GM23338 (cell line): ENCODE data around the gene DCDC2. TPM values are rescaled to one million over a fixed set of nuclear protein-coding genes. Genes with fewer than 3 reads are reported as not detected.

Source experiments
- ATAC-seq: fragments of 200-7000 bp; cut with Tn5 transposase; 3 replicates; pipeline ENCODE4 v1.9.1; 2020
- DNase-seq: peaks from one replicate; pipeline ENCODE4 v3.0.0-alpha.2; 2015; ENCODE audit warnings: low spot score
- H2AFZ ChIP-seq: fragments of 200-600 bp; sonication (generic); 2 replicates; pipeline ENCODE4 v1.8.0; 2016; ENCODE audit warnings: antibody characterized with exemption, mild to moderate bottlenecking, moderate library complexity
- H3F3A ChIP-seq: fragments of 200-600 bp; sonication (generic); replicated peaks from 2 replicates; pipeline ENCODE4 v1.8.0; 2017; ENCODE audit warnings: antibody characterized with exemption, mixed run types, low read depth
- H3K27ac ChIP-seq: fragments of 200-600 bp; sonication (generic); 2 replicates; pipeline ENCODE4 v1.6.1; 2016; ENCODE audit warnings: low read depth
- H3K27me3 ChIP-seq: fragments of 200-600 bp; sonication (generic); 2 replicates; pipeline ENCODE4 v1.8.0; 2016; ENCODE audit warnings: mild to moderate bottlenecking, mixed run types, moderate library complexity; ENCODE audit not compliant: insufficient read depth
- H3K36me3 ChIP-seq: fragments of 200-600 bp; sonication (generic); 2 replicates; pipeline ENCODE4 v1.8.0; 2016; ENCODE audit warnings: mild to moderate bottlenecking; ENCODE audit not compliant: insufficient read depth
- H3K4me1 ChIP-seq: fragments of 200-600 bp; sonication (generic); 2 replicates; pipeline ENCODE4 v1.8.0; 2016; ENCODE audit warnings: mild to moderate bottlenecking, moderate library complexity; ENCODE audit not compliant: insufficient read depth
- H3K4me2 ChIP-seq: fragments of 200-600 bp; sonication (generic); 2 replicates; pipeline ENCODE4 v1.7.1; 2017; ENCODE audit warnings: mixed run types
- H3K4me3 ChIP-seq: fragments of 200-600 bp; sonication (generic); 2 replicates; pipeline ENCODE4 v1.6.1; 2016; ENCODE audit warnings: mixed run types
- H3K79me2 ChIP-seq: fragments of 200-600 bp; sonication (generic); replicated peaks from 2 replicates; pipeline ENCODE4 v1.8.0; 2017; ENCODE audit warnings: mild to moderate bottlenecking; ENCODE audit not compliant: insufficient read depth
- H3K9me2 ChIP-seq: fragments of 200-600 bp; sonication (generic); 2 replicates; pipeline ENCODE4 v1.8.0; 2017; ENCODE audit not compliant: insufficient read depth
- H4K20me1 ChIP-seq: fragments of 200-600 bp; sonication (generic); replicated peaks from 2 replicates; pipeline ENCODE4 v1.8.0; 2017; ENCODE audit warnings: mild to moderate bottlenecking; ENCODE audit not compliant: insufficient read depth
- H3K27ac Mint-ChIP-seq: 2 replicates; pipeline ENCODE4 v1.8.0; 2020; ENCODE audit warnings: inconsistent platforms, mild to moderate bottlenecking, moderate library complexity, mixed read lengths
- H3K27me3 Mint-ChIP-seq: 3 replicates; pipeline ENCODE4 v1.8.0; 2022; ENCODE audit warnings: low read depth, mild to moderate bottlenecking, moderate library complexity, mixed read lengths, inconsistent platforms; ENCODE audit not compliant: insufficient read depth, poor library complexity
- H3K36me3 Mint-ChIP-seq: 3 replicates; pipeline ENCODE4 v1.8.0; 2021; ENCODE audit warnings: low read depth, mild to moderate bottlenecking, inconsistent platforms, moderate library complexity, mixed read lengths
- H3K4me1 Mint-ChIP-seq: 3 replicates; pipeline ENCODE4 v1.8.0; 2020; ENCODE audit warnings: mild to moderate bottlenecking, inconsistent platforms, mixed read lengths
- H3K4me3 Mint-ChIP-seq: 3 replicates; pipeline ENCODE4 v1.8.0; 2021; ENCODE audit warnings: moderate library complexity, mild to moderate bottlenecking, inconsistent platforms, mixed read lengths
- H3K9me3 Mint-ChIP-seq: 3 replicates; pipeline ENCODE4 v1.8.0; 2020; ENCODE audit warnings: moderate library complexity, mild to moderate bottlenecking, inconsistent platforms, mixed read lengths
- CREB1 ChIP-seq: fragments of 250-450 bp; sonication (Bioruptor Pico); IDR thresholded peaks from 2 replicates; pipeline ENCODE4 v1.5.0; 2020; ENCODE audit warnings: low read depth, mild to moderate bottlenecking, moderate library complexity
- EZH2phosphoT487 ChIP-seq: fragments of 200-600 bp; sonication (generic); IDR thresholded peaks from one replicate; pipeline ENCODE4 v1.8.1; 2018; ENCODE audit warnings: antibody characterized with exemption; ENCODE audit not compliant: unreplicated experiment
- JUNB ChIP-seq: IDR thresholded peaks from one replicate; pipeline ENCODE4 v1.6.1; 2016; ENCODE audit warnings: antibody characterized with exemption; ENCODE audit not compliant: unreplicated experiment
- NANOG ChIP-seq: IDR thresholded peaks from 2 replicates; pipeline ENCODE4 v1.6.1; 2016; ENCODE audit warnings: antibody characterized with exemption, borderline replicate concordance
- POLR2AphosphoS5 ChIP-seq: IDR thresholded peaks from 2 replicates; pipeline ENCODE4 v1.6.1; 2016; ENCODE audit warnings: antibody characterized with exemption, low read depth
- STAT1 ChIP-seq: IDR thresholded peaks from one replicate; pipeline ENCODE4 v1.6.1; 2016; ENCODE audit warnings: antibody characterized with exemption; ENCODE audit not compliant: unreplicated experiment
- polyA plus RNA-seq: library from polyadenylated mRNA; unstranded; fragments of >200 nt; fragmentation: Nextera tagmentation; extraction: Ambion mirVana; gene quantifications from 2 replicates; pipeline ENCODE4 v1.2.1, GENCODE V29; 2016
- total RNA-seq: library from RNA; depleted of rRNA; stranded (reverse); fragments of >200 nt; shearing (Covaris generic); gene quantifications from 2 replicates; pipeline ENCODE4 v1.2.3, GENCODE V29; 2014
- TF ChIP-seq, protein P1 (sequence below), 2 experiments: fragments of 200-600 bp in 1 of 2; sonication (generic) in 1 of 2; conservative IDR thresholded peaks; 2 replicates each; pipeline versions ENCODE4 v1.5.1 to v1.6.1; 2016 to 2017; ENCODE audit warnings: antibody characterized with exemption in 2 of 2, low read depth in 2 of 2, mild to moderate bottlenecking in 2 of 2, moderate library complexity in 1 of 2
- TF ChIP-seq, protein P2 (sequence below): fragments of 250-450 bp; sonication (Bioruptor Pico); IDR thresholded peaks from 2 replicates; pipeline ENCODE4 v1.5.0; 2020; ENCODE audit warnings: mild to moderate bottlenecking, moderate library complexity
- TF ChIP-seq, protein P3 (sequence below): IDR thresholded peaks from one replicate; pipeline ENCODE4 v1.6.1; 2018; ENCODE audit warnings: antibody characterized with exemption; ENCODE audit not compliant: unreplicated experiment
- TF ChIP-seq, protein P4 (sequence below): IDR thresholded peaks from 2 replicates; pipeline ENCODE4 v1.6.1; 2016; ENCODE audit warnings: antibody characterized with exemption

DCDC2 gene
- total and polyA plus RNA-seq, 2 experiments from 2014 or later = 0.59 to 0.79 TPM

DNA sequence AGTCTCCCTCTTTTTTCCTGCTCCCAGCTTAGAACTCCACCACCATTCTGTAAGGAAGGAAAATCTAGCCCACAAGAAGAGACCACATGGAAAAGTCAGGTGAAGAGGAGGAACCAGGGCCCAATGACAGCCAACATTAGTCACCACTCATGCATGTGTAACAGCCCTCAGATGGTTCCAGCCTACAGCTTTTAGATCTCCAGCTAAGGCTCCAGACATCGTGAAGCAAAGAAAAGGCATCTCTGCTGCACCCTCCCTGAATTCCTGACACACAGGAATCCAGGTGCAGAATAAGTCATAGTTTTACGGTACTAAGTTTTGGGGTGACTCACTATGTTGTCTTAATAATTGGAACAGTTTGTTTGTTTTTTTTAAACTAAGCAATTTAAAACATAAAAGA is 25.5 kb downstream of the DCDC2 start (continued):
- TF ChIP-seq, protein P1, sequence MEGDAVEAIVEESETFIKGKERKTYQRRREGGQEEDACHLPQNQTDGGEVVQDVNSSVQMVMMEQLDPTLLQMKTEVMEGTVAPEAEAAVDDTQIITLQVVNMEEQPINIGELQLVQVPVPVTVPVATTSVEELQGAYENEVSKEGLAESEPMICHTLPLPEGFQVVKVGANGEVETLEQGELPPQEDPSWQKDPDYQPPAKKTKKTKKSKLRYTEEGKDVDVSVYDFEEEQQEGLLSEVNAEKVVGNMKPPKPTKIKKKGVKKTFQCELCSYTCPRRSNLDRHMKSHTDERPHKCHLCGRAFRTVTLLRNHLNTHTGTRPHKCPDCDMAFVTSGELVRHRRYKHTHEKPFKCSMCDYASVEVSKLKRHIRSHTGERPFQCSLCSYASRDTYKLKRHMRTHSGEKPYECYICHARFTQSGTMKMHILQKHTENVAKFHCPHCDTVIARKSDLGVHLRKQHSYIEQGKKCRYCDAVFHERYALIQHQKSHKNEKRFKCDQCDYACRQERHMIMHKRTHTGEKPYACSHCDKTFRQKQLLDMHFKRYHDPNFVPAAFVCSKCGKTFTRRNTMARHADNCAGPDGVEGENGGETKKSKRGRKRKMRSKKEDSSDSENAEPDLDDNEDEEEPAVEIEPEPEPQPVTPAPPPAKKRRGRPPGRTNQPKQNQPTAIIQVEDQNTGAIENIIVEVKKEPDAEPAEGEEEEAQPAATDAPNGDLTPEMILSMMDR (conservative IDR thresholded peaks at IDR 0.05; ENCODE audit: low read depth in 2 of 2) = no peak

DNA sequence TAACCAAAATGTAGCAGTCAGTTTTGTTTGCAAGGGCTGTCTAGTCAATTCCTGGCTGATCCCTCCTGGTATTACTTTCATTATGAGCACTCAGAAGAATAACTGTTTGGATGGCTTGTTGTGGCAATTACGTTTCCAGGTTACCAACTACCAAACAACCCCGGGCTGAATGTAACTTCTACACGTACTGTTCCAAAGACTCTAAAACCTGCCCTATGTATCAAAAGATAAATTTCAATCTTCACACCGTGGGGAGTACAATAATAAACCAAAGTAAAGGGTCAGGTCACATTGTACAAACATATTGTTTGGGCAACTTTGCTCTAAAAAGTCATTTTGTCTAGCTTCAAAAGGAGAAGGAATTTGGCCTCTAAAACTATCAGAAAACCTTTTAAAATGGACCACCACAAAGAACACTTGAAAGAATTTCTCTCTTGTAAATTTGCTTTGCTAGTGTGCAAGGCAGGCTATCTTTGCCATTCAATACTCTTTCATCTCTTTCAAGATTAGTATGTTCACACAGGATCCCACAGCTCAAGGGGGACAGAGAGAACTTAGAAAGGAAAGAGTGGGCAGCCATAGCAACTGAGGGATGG is 27.6 kb downstream of the DCDC2 start:
- Mint-ChIP-seq H3K4me3 (no peak overlapping the region), H3K4me1 (no peaks in the 10 kb centered on the region), H3K9me3 (no peaks in the 10 kb centered on the region), H3K27ac (no peak overlapping the region), H3K27me3 (no peaks in the 10 kb centered on the region), H3K36me3 (no peaks in the 10 kb centered on the region)
- Histone ChIP-seq H4K20me1 (no peaks in the 10 kb centered on the region), H3K27ac (no peak overlapping the region), H3K4me3 (no peak overlapping the region), H3K9me2 (no peaks in the 10 kb centered on the region), H3K4me1 (no peaks in the 10 kb centered on the region), H3F3A (no peaks in the 10 kb centered on the region), H2AFZ (no peak overlapping the region), H3K27me3 (no peaks in the 10 kb centered on the region), H3K4me2 (no peak overlapping the region), H3K36me3 (no peaks in the 10 kb centered on the region), H3K79me2 (no peaks in the 10 kb centered on the region)
- DNase-seq (no peak), ATAC-seq (no peak)
- no peak for TF ChIP-seq NANOG
- no peak for TF ChIP-seq POLR2AphosphoS5
- TF ChIP-seq STAT1 = no peak
- TF ChIP-seq CREB1 (CRISPR knock-in tag) = no peak
- TF ChIP-seq EZH2phosphoT487 = no peak
- TF ChIP-seq, protein P2, sequence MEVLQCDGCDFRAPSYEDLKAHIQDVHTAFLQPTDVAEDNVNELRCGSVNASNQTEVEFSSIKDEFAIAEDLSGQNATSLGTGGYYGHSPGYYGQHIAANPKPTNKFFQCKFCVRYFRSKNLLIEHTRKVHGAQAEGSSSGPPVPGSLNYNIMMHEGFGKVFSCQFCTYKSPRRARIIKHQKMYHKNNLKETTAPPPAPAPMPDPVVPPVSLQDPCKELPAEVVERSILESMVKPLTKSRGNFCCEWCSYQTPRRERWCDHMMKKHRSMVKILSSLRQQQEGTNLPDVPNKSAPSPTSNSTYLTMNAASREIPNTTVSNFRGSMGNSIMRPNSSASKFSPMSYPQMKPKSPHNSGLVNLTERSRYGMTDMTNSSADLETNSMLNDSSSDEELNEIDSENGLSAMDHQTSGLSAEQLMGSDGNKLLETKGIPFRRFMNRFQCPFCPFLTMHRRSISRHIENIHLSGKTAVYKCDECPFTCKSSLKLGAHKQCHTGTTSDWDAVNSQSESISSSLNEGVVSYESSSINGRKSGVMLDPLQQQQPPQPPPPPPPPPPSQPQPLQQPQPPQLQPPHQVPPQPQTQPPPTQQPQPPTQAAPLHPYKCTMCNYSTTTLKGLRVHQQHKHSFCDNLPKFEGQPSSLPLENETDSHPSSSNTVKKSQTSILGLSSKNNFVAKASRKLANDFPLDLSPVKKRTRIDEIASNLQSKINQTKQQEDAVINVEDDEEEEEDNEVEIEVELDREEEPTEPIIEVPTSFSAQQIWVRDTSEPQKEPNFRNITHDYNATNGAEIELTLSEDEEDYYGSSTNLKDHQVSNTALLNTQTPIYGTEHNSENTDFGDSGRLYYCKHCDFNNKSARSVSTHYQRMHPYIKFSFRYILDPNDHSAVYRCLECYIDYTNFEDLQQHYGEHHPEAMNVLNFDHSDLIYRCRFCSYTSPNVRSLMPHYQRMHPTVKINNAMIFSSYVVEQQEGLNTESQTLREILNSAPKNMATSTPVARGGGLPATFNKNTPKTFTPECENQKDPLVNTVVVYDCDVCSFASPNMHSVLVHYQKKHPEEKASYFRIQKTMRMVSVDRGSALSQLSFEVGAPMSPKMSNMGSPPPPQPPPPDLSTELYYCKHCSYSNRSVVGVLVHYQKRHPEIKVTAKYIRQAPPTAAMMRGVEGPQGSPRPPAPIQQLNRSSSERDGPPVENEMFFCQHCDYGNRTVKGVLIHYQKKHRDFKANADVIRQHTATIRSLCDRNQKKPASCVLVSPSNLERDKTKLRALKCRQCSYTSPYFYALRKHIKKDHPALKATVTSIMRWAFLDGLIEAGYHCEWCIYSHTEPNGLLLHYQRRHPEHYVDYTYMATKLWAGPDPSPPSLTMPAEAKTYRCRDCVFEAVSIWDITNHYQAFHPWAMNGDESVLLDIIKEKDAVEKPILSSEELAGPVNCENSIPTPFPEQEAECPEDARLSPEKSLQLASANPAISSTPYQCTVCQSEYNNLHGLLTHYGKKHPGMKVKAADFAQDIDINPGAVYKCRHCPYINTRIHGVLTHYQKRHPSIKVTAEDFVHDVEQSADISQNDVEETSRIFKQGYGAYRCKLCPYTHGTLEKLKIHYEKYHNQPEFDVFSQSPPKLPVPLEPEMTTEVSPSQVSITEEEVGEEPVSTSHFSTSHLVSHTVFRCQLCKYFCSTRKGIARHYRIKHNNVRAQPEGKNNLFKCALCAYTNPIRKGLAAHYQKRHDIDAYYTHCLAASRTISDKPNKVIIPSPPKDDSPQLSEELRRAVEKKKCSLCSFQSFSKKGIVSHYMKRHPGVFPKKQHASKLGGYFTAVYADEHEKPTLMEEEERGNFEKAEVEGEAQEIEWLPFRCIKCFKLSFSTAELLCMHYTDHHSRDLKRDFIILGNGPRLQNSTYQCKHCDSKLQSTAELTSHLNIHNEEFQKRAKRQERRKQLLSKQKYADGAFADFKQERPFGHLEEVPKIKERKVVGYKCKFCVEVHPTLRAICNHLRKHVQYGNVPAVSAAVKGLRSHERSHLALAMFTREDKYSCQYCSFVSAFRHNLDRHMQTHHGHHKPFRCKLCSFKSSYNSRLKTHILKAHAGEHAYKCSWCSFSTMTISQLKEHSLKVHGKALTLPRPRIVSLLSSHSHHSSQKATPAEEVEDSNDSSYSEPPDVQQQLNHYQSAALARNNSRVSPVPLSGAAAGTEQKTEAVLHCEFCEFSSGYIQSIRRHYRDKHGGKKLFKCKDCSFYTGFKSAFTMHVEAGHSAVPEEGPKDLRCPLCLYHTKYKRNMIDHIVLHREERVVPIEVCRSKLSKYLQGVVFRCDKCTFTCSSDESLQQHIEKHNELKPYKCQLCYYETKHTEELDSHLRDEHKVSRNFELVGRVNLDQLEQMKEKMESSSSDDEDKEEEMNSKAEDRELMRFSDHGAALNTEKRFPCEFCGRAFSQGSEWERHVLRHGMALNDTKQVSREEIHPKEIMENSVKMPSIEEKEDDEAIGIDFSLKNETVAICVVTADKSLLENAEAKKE = no peak
- TF ChIP-seq, protein P1 (conservative IDR thresholded peaks at IDR 0.05; ENCODE audit: low read depth in 2 of 2) = no peak
- TF ChIP-seq, protein P3, sequence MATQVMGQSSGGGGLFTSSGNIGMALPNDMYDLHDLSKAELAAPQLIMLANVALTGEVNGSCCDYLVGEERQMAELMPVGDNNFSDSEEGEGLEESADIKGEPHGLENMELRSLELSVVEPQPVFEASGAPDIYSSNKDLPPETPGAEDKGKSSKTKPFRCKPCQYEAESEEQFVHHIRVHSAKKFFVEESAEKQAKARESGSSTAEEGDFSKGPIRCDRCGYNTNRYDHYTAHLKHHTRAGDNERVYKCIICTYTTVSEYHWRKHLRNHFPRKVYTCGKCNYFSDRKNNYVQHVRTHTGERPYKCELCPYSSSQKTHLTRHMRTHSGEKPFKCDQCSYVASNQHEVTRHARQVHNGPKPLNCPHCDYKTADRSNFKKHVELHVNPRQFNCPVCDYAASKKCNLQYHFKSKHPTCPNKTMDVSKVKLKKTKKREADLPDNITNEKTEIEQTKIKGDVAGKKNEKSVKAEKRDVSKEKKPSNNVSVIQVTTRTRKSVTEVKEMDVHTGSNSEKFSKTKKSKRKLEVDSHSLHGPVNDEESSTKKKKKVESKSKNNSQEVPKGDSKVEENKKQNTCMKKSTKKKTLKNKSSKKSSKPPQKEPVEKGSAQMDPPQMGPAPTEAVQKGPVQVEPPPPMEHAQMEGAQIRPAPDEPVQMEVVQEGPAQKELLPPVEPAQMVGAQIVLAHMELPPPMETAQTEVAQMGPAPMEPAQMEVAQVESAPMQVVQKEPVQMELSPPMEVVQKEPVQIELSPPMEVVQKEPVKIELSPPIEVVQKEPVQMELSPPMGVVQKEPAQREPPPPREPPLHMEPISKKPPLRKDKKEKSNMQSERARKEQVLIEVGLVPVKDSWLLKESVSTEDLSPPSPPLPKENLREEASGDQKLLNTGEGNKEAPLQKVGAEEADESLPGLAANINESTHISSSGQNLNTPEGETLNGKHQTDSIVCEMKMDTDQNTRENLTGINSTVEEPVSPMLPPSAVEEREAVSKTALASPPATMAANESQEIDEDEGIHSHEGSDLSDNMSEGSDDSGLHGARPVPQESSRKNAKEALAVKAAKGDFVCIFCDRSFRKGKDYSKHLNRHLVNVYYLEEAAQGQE = no peak
- TF ChIP-seq, protein P4, sequence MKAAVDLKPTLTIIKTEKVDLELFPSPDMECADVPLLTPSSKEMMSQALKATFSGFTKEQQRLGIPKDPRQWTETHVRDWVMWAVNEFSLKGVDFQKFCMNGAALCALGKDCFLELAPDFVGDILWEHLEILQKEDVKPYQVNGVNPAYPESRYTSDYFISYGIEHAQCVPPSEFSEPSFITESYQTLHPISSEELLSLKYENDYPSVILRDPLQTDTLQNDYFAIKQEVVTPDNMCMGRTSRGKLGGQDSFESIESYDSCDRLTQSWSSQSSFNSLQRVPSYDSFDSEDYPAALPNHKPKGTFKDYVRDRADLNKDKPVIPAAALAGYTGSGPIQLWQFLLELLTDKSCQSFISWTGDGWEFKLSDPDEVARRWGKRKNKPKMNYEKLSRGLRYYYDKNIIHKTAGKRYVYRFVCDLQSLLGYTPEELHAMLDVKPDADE = no peak
- TF ChIP-seq JUNB = no peak
